ENCODE data around the gene R3HDM2. TPM values are rescaled to one million over a fixed set of nuclear protein-coding genes. Genes with fewer than 3 reads are reported as not detected.
A peak's percentile ranks its signal among the peaks of the same experiment; 100 is the strongest.

Gene R3HDM2
- polyA plus RNA-seq, 1 donor from 2014 or later, result 11.1 TPM

- Histone ChIP-seq H3K9me2 (ENCODE audit: insufficient read depth, low read length) (no peaks in the 10 kb centered on the region), H3K27me3 (ENCODE audit: insufficient read depth, low read depth, low read length) (peaks cover 81% of the 10 kb centered on the region), H3K27ac (ENCODE audit: low read length) (no peak overlapping the region), H3K4me2 (ENCODE audit: low read length) (no peak overlapping the region), H3K36me3 (ENCODE audit: insufficient read depth, low read length) (peaks cover 6% of the 10 kb centered on the region), H3K79me2 (replicated peaks; ENCODE audit: insufficient read depth, low read length) (no peaks in the 10 kb centered on the region), H3F3A (ENCODE audit: insufficient read depth, low read length, poor library complexity, severe bottlenecking) (no peaks in the 10 kb centered on the region), H3K4me3 (ENCODE audit: low read length) (peak overlapping the region; percentile 62), H3K9ac (ENCODE audit: low read length) (no peak overlapping the region), H3K9me3 (ENCODE audit: low read length) (no peaks in the 10 kb centered on the region), H4K20me1 (ENCODE audit: insufficient read depth) (no peaks in the 10 kb centered on the region), H2AFZ (ENCODE audit: low read depth, low read length) (no peak overlapping the region)
- no peak for TF ChIP-seq MXI1 (conservative IDR thresholded peaks at IDR 0.05; ENCODE audit: poor library complexity, severe bottlenecking)
- TF ChIP-seq EZH2 (IDR thresholded peaks at IDR 0.05; ENCODE audit: borderline replicate concordance, insufficient read depth, low read length, poor library complexity, severe bottlenecking), result no peak
- TF ChIP-seq, protein P1, sequence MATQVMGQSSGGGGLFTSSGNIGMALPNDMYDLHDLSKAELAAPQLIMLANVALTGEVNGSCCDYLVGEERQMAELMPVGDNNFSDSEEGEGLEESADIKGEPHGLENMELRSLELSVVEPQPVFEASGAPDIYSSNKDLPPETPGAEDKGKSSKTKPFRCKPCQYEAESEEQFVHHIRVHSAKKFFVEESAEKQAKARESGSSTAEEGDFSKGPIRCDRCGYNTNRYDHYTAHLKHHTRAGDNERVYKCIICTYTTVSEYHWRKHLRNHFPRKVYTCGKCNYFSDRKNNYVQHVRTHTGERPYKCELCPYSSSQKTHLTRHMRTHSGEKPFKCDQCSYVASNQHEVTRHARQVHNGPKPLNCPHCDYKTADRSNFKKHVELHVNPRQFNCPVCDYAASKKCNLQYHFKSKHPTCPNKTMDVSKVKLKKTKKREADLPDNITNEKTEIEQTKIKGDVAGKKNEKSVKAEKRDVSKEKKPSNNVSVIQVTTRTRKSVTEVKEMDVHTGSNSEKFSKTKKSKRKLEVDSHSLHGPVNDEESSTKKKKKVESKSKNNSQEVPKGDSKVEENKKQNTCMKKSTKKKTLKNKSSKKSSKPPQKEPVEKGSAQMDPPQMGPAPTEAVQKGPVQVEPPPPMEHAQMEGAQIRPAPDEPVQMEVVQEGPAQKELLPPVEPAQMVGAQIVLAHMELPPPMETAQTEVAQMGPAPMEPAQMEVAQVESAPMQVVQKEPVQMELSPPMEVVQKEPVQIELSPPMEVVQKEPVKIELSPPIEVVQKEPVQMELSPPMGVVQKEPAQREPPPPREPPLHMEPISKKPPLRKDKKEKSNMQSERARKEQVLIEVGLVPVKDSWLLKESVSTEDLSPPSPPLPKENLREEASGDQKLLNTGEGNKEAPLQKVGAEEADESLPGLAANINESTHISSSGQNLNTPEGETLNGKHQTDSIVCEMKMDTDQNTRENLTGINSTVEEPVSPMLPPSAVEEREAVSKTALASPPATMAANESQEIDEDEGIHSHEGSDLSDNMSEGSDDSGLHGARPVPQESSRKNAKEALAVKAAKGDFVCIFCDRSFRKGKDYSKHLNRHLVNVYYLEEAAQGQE (IDR thresholded peaks at IDR 0.05; ENCODE audit: borderline replicate concordance), result no peak
- TF ChIP-seq POLR2AphosphoS5 (IDR thresholded peaks at IDR 0.05), result no peak
- TF ChIP-seq EP300 (conservative IDR thresholded peaks at IDR 0.05; ENCODE audit: poor library complexity, severe bottlenecking), result no peak
- no peak for TF ChIP-seq SMC3 (conservative IDR thresholded peaks at IDR 0.05; ENCODE audit: poor library complexity)
- TF ChIP-seq TAF1 (IDR thresholded peaks at IDR 0.05; ENCODE audit: low read depth), result no peak
- no peak for TF ChIP-seq CTCF (IDR thresholded peaks at IDR 0.05; ENCODE audit: poor library complexity, severe bottlenecking)
- TF ChIP-seq RAD21 (conservative IDR thresholded peaks at IDR 0.05), result no peak
Measured at GRCh38 chr12:57216921-57217879, 213.6 kb downstream of the R3HDM2 start.

GRCh38 chr12:57216014-57216911 lies 214.6 kb downstream of the R3HDM2 start, which contains the start of gene NXPH4:
Gene NXPH4, plus strand, starts transcription at chr12:57216794. Its CDS starts 176 bp downstream, at chr12:57216970.
- Histone ChIP-seq H3F3A (ENCODE audit: insufficient read depth, low read length, poor library complexity, severe bottlenecking) (no peaks in the 10 kb centered on the region), H2AFZ (ENCODE audit: low read depth, low read length) (no peak within 1 kb of the TSS), H3K9ac (ENCODE audit: low read length) (peak within 1 kb of the TSS; percentile 23), H3K36me3 (ENCODE audit: insufficient read depth, low read length) (peaks cover 6% of the 10 kb centered on the region), H3K27ac (ENCODE audit: low read length) (no peak within 1 kb of the TSS), H3K9me3 (ENCODE audit: low read length) (no peaks in the 10 kb centered on the region), H3K79me2 (replicated peaks; ENCODE audit: insufficient read depth, low read length) (no peaks in the 10 kb centered on the region), H3K9me2 (ENCODE audit: insufficient read depth, low read length) (no peaks in the 10 kb centered on the region), H3K4me2 (ENCODE audit: low read length) (no peak within 1 kb of the TSS), H3K27me3 (ENCODE audit: insufficient read depth, low read depth, low read length) (peaks cover 71% of the 10 kb centered on the region), H3K4me3 (ENCODE audit: low read length) (peak within 1 kb of the TSS; percentile 62), H4K20me1 (ENCODE audit: insufficient read depth) (no peaks in the 10 kb centered on the region)
- no peak for TF ChIP-seq POLR2AphosphoS5 (IDR thresholded peaks at IDR 0.05)
- peak; percentile 56 for TF ChIP-seq EZH2 (IDR thresholded peaks at IDR 0.05; ENCODE audit: borderline replicate concordance, insufficient read depth, low read length, poor library complexity, severe bottlenecking)
- TF ChIP-seq TAF1 (IDR thresholded peaks at IDR 0.05; ENCODE audit: low read depth), result peak; percentile 17

All from neural cell (in vitro differentiated cells).